ENCODE measurements around the gene COX4I2. TPM values are rescaled to one million over a fixed set of nuclear protein-coding genes. Genes with fewer than 3 reads are reported as not detected.

Gene COX4I2
- total and polyA plus RNA-seq, 2 donors from 2014 or later: 1.3 to 6.9 TPM

DNA sequence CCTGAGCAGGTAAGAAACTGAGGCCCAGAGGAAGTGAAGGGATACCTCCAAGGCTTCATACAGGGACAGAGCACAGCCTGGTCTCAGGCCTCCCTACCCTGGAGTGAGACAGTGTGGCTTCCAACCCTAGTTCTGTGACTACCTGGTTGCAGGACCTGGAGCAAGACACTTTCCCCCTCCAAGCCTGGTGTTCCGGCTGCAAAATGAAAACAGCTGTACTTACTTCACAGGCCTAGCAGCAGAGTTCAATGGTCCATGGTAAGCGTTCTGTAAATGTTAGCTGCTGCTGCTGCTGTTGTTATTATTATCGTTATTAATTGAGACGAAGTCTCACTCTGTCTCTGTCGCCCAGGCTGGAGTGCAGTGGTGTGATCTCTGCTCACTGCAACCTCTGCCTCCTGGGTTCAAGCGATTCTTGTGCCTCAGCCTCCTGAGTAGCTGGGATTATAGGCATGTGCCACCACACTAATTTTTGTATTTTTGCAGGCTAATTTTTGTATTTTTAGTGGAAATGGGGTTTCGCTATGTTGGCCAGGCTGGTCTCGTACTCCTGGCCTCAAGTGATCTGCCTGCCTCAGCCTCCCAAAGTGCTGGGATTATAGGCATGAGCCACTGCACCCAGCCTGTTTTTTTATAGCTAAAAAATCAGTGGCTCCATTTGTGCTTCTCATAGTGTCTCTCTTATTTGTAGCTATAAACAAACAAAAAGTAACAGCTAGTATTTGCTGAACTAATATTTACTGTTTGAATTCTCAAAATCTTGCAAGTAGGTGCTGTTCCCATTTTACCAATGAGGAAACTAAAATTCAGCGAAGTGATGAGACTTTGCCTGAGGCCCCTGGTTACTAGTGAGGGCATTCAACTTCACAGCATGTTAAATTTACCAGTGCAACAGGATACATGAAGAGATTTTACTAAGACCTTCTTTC, 41.9 kb downstream of the COX4I2 start:
- H3K4me3 ChIP-seq (ENCODE audit: low read length in 3 of 3): no peak overlapping the region
- no peaks in the 10 kb centered on the region for H3K9me3 ChIP-seq (ENCODE audit: control insufficient read depth in 2 of 3, insufficient read depth in 1 of 3, low read length in 3 of 3)
- DNase-seq: peak in 1 of 5 donors; percentile 13
- H3K27ac ChIP-seq (ENCODE audit: low read depth in 2 of 2, low read length in 2 of 2): peak overlapping the region; percentile 56 to 71
- peaks cover 0 to 16% (median 0%) of the 10 kb centered on the region in 3 donors for H3K36me3 ChIP-seq (ENCODE audit: control insufficient read depth in 2 of 3, insufficient read depth in 3 of 3, low read length in 3 of 3)
- TF ChIP-seq CTCF (IDR thresholded peaks at IDR 0.05; ENCODE audit: borderline replicate concordance, extremely low read depth, insufficient read depth): no peak
- FAIRE-seq: no peak
- H3K4me1 ChIP-seq (ENCODE audit: control insufficient read depth in 2 of 3, insufficient read depth in 2 of 3, low read depth in 1 of 3, low read length in 3 of 3): peaks cover 2 to 77% (median 73%) of the 10 kb centered on the region in 3 donors
- H3K9ac ChIP-seq (ENCODE audit: low read length in 3 of 3): peak overlapping the region in 2 of 3 donors; percentile 38 to 48
- H3K27me3 ChIP-seq (ENCODE audit: control insufficient read depth, insufficient read depth, low read length): no peaks in the 10 kb centered on the region
- intact Hi-C loops (cut with DNase I): loop anchor here (5.0 kb wide), 1 partner anchor 43 kb away; the partner anchor contains the start of gene BCL2L1

GRCh38 chr20:31680286-31681127, 42.8 kb downstream of the COX4I2 start:
- FAIRE-seq (no peak), DNase-seq (peak in 1 of 5 donors; percentile 22)
- no peak for TF ChIP-seq CTCF (IDR thresholded peaks at IDR 0.05; ENCODE audit: borderline replicate concordance, extremely low read depth, insufficient read depth)
- no peaks in the 10 kb centered on the region for H3K27me3 ChIP-seq (ENCODE audit: control insufficient read depth, insufficient read depth, low read length)
- peaks cover 2 to 74% (median 69%) of the 10 kb centered on the region in 3 donors for H3K4me1 ChIP-seq (ENCODE audit: control insufficient read depth in 2 of 3, insufficient read depth in 2 of 3, low read depth in 1 of 3, low read length in 3 of 3)
- peak overlapping the region in 2 of 3 donors; percentile 38 to 48 for H3K9ac ChIP-seq (ENCODE audit: low read length in 3 of 3)
- H3K4me3 ChIP-seq (ENCODE audit: low read length in 3 of 3): no peak overlapping the region
- H3K36me3 ChIP-seq (ENCODE audit: control insufficient read depth in 2 of 3, insufficient read depth in 3 of 3, low read length in 3 of 3): peaks cover 0 to 16% (median 0%) of the 10 kb centered on the region in 3 donors
- no peaks in the 10 kb centered on the region for H3K9me3 ChIP-seq (ENCODE audit: control insufficient read depth in 2 of 3, insufficient read depth in 1 of 3, low read length in 3 of 3)
- peak overlapping the region; percentile 49 to 71 for H3K27ac ChIP-seq (ENCODE audit: low read depth in 2 of 2, low read length in 2 of 2)
- intact Hi-C loops (cut with DNase I): loop anchor here (5.0 kb wide), 1 partner anchor 42 kb away; the partner anchor contains the start of gene BCL2L1

DNA sequence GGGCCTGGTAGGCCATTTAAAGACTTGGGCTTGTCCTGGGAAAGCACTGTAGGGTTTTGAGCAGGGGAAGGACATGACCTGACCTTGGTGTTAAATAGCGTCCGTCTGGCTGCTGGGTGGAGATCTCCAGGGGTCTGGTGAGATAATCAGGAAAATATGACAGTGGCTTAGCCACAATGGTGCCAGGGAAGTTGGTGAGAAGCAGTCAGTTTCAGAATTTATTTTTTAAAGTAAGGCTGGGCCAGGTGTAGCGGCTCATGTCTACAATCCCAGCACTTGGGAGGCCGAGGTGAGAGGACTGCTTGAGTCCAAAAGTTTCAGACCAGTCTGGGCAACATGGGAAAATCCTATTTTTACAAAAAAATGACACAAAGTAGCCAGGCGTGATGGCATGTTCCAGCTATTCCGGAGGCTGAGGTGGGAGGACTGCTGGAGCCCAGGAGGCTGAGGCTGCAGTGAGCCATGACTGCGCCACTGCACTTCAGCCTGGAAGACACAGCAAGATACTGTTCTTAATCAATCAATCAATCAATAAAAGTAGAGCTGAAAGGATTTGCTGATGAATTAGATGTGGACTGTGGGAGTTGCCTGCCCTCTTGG, 43.5 kb downstream of the COX4I2 start:
- TF ChIP-seq CTCF (IDR thresholded peaks at IDR 0.05; ENCODE audit: borderline replicate concordance, extremely low read depth, insufficient read depth): no peak
- FAIRE-seq: no peak
- intact Hi-C loops (cut with DNase I): loop anchor here (5.0 kb wide), 1 partner anchor 41 kb away; the partner anchor contains the start of gene BCL2L1
- no peak overlapping the region for H3K4me3 ChIP-seq (ENCODE audit: low read length in 3 of 3)
- H3K27ac ChIP-seq (ENCODE audit: low read depth in 2 of 2, low read length in 2 of 2): peak overlapping the region; percentile 37 to 71
- DNase-seq: no peak
- no peaks in the 10 kb centered on the region for H3K9me3 ChIP-seq (ENCODE audit: control insufficient read depth in 2 of 3, insufficient read depth in 1 of 3, low read length in 3 of 3)
- H3K4me1 ChIP-seq (ENCODE audit: control insufficient read depth in 2 of 3, insufficient read depth in 2 of 3, low read depth in 1 of 3, low read length in 3 of 3): peaks cover 2 to 74% (median 66%) of the 10 kb centered on the region in 3 donors
- H3K36me3 ChIP-seq (ENCODE audit: control insufficient read depth in 2 of 3, insufficient read depth in 3 of 3, low read length in 3 of 3): peaks cover 0 to 18% (median 1%) of the 10 kb centered on the region in 3 donors
- H3K9ac ChIP-seq (ENCODE audit: low read length in 3 of 3): peak overlapping the region in 2 of 3 donors; percentile 8 to 19
- no peaks in the 10 kb centered on the region for H3K27me3 ChIP-seq (ENCODE audit: control insufficient read depth, insufficient read depth, low read length)
